ENCODE measurements around the gene BUB1B.
"Not testable (repeated sequence)": the region's sequence is repeated elsewhere in the genome, so short reads cannot be mapped to it uniquely, and the experiment has no call there.

Gene BUB1B

GRCh38 chr15:40130799-40131502 lies 29.9 kb upstream of the BUB1B start:
- DNase-seq (ENCODE audit: low read depth) = no peak
- no peak for TF ChIP-seq CTCF (conservative IDR thresholded peaks at IDR 0.05; ENCODE audit: low read depth, low read length)
- no peak overlapping the region for H3K4me3 ChIP-seq (ENCODE audit: low read depth, low read length)

- TF ChIP-seq CTCF (conservative IDR thresholded peaks at IDR 0.05; ENCODE audit: low read depth, low read length) = no peak
- no peak for DNase-seq (ENCODE audit: low read depth)
- no peak overlapping the region for H3K4me3 ChIP-seq (ENCODE audit: low read depth, low read length)
These were observed 27.3 kb upstream of the BUB1B start for GRCh38 chr15:40133544-40133943.

GRCh38 chr15:40134885-40135284 lies 26.0 kb upstream of the BUB1B start:
- no peak for DNase-seq (ENCODE audit: low read depth)

GRCh38 chr15:40135846-40136450 lies 24.9 kb upstream of the BUB1B start:
- DNase-seq (ENCODE audit: low read depth); H3K4me3 ChIP-seq (ENCODE audit: low read depth, low read length): not testable (repeated sequence)

More at GRCh38 chr15:40134885-40135284, 26.0 kb upstream of the BUB1B start:
- no peak for TF ChIP-seq CTCF (conservative IDR thresholded peaks at IDR 0.05; ENCODE audit: low read depth, low read length)
- H3K4me3 ChIP-seq (ENCODE audit: low read depth, low read length) = no peak overlapping the region

GRCh38 chr15:40136470-40137302 lies 24.2 kb upstream of the BUB1B start:
- no peak overlapping the region for H3K4me3 ChIP-seq (ENCODE audit: low read depth, low read length)
- DNase-seq (ENCODE audit: low read depth) = no peak
- no peak for TF ChIP-seq CTCF (conservative IDR thresholded peaks at IDR 0.05; ENCODE audit: low read depth, low read length)

GRCh38 chr15:40137303-40138200 lies 23.3 kb upstream of the BUB1B start:
- no peak for TF ChIP-seq CTCF (conservative IDR thresholded peaks at IDR 0.05; ENCODE audit: low read depth, low read length)
- no peak for DNase-seq (ENCODE audit: low read depth)
- no peak overlapping the region for H3K4me3 ChIP-seq (ENCODE audit: low read depth, low read length)

- DNase-seq (ENCODE audit: low read depth); H3K4me3 ChIP-seq (ENCODE audit: low read depth, low read length): not testable (repeated sequence)
These were observed 22.7 kb upstream of the BUB1B start for GRCh38 chr15:40138201-40138570.
